Panc1 (cell line): Measurements from ENCODE around the gene ABHD2. TPM values are rescaled to one million over a fixed set of nuclear protein-coding genes. Genes with fewer than 3 reads are reported as not detected.
A peak's percentile ranks its signal among the peaks of the same experiment; 100 is the strongest.

Source experiments
- ATAC-seq: fragments of 200-7000 bp; cut with Tn5 transposase; 2 replicates; pipeline ENCODE4 v1.9.1; 2020; ENCODE audit warnings: mild to moderate bottlenecking, moderate library complexity
- BruUV-seq: library from RNA; stranded (reverse); fragments of 400-500 nt; replicated peaks from 2 replicates; lab custom pipeline; 2021; lab: Mats Ljungman, UMichigan
- CTCF ChIA-PET: fragments of 300-600 bp; sonication (Branson Sonifier 250); formaldehyde crosslinking; loops from one replicate; lab custom pipeline; 2022; ENCODE audit warnings: antibody characterized with exemption; lab: Charles Lee
- POLR2A ChIA-PET: fragments of 300-600 bp; sonication (Branson Sonifier 250); formaldehyde crosslinking; loops from one replicate; lab custom pipeline; 2022; ENCODE audit warnings: antibody characterized with exemption; lab: Charles Lee
- DNase-seq: peaks from one replicate; pipeline ENCODE4 v3.0.0-alpha.2; 2010; ENCODE audit warnings: low read depth, low spot score
- H3K27ac ChIP-seq: 2 replicates; pipeline ENCODE4 v1.5.1; 2011; ENCODE audit warnings: mild to moderate bottlenecking, low read length, inconsistent platforms
- H3K27me3 ChIP-seq: fragments of 200-500 bp; sonication (Bioruptor generic); 2 replicates; pipeline ENCODE4 v1.6.0; 2014; ENCODE audit warnings: low read length, inconsistent platforms; ENCODE audit not compliant: control insufficient read depth, insufficient read depth
- H3K36me3 ChIP-seq: fragments of 200-500 bp; sonication (Bioruptor generic); 2 replicates; pipeline ENCODE4 v1.5.1; 2014; ENCODE audit warnings: inconsistent platforms, mild to moderate bottlenecking, low read length, moderate library complexity; ENCODE audit not compliant: control insufficient read depth, insufficient read depth
- H3K4me1 ChIP-seq: 2 replicates; pipeline ENCODE4 v1.5.1; 2011; ENCODE audit warnings: inconsistent platforms, mild to moderate bottlenecking, low read length, moderate library complexity; ENCODE audit not compliant: control insufficient read depth, insufficient read depth
- H3K4me3 ChIP-seq, 2 experiments: 2 replicates each; pipeline ENCODE4 v1.5.1; 2011 to 2012; ENCODE audit warnings: low read depth in 2 of 2, low read length in 2 of 2, mild to moderate bottlenecking in 2 of 2, inconsistent platforms in 1 of 2, moderate library complexity in 1 of 2
- H3K9me3 ChIP-seq: fragments of 200-500 bp; sonication (Bioruptor generic); 2 replicates; pipeline ENCODE4 v1.5.1; 2014; ENCODE audit warnings: low read depth, mild to moderate bottlenecking, inconsistent platforms, low read length, moderate library complexity; ENCODE audit not compliant: control insufficient read depth, insufficient read depth
- POLR2AphosphoS5 ChIP-seq: IDR thresholded peaks from 2 replicates; pipeline ENCODE4 v1.6.1; 2012; ENCODE audit warnings: mild to moderate bottlenecking, low read depth, low read length, moderate library complexity
- SIN3A ChIP-seq: IDR thresholded peaks from 2 replicates; pipeline ENCODE4 v1.6.1; 2012; ENCODE audit warnings: low read depth, mild to moderate bottlenecking, low read length, moderate library complexity, borderline replicate concordance; ENCODE audit not compliant: insufficient read depth
- TCF7L2 ChIP-seq: IDR thresholded peaks from 2 replicates; pipeline ENCODE4 v1.6.1; 2011; ENCODE audit warnings: mild to moderate bottlenecking, low read depth, low read length, inconsistent platforms
- in situ Hi-C: cut with HindIII; loops from 2 replicates; pipeline ENCODE4 v1.10.0; 2016; ENCODE audit warnings: low sequenced_read_pairs, low pct_unique_long_range_greater_than_20kb
- intact Hi-C: fragments of 100-400 bp; cut with micrococcal nuclease; formaldehyde crosslinking; loops from one replicate; pipeline ENCODE4 v1.10.0; 2022; ENCODE audit not compliant: unreplicated experiment
- total RNA-seq: library from RNA; stranded (reverse); gene quantifications from one replicate; pipeline ENCODE4 v1.2.1, GENCODE V29; 2021; ENCODE audit not compliant: unreplicated experiment
- TF ChIP-seq, protein P1 (sequence below), 2 experiments: IDR thresholded peaks; 2 replicates each; pipeline ENCODE4 v1.6.1; 2011 to 2012; ENCODE audit warnings: low read depth in 2 of 2, control low read depth in 1 of 2, low read length in 1 of 2, mild to moderate bottlenecking in 1 of 2, moderate library complexity in 1 of 2; ENCODE audit not compliant: insufficient read depth in 1 of 2
- TF ChIP-seq, protein P2 (sequence below): fragments of 450-650 bp; IDR thresholded peaks from 2 replicates; pipeline ENCODE4 v1.5.1; 2017; ENCODE audit warnings: mild to moderate bottlenecking

The ABHD2 gene
- total RNA-seq, 1 experiment from 2014 or later = 95.0 TPM

- ATAC-seq (no peak), DNase-seq (no peak)
- Histone ChIP-seq H3K36me3 (no peaks in the 10 kb centered on the region), H3K27me3 (no peaks in the 10 kb centered on the region), H3K4me3 (no peak overlapping the region), H3K9me3 (no peaks in the 10 kb centered on the region), H3K4me1 (peaks cover 21% of the 10 kb centered on the region), H3K27ac (no peak overlapping the region; the same call in 1 of the 2 replicates)
- in situ Hi-C loops = no loop called here
- TF ChIP-seq, protein P1, sequence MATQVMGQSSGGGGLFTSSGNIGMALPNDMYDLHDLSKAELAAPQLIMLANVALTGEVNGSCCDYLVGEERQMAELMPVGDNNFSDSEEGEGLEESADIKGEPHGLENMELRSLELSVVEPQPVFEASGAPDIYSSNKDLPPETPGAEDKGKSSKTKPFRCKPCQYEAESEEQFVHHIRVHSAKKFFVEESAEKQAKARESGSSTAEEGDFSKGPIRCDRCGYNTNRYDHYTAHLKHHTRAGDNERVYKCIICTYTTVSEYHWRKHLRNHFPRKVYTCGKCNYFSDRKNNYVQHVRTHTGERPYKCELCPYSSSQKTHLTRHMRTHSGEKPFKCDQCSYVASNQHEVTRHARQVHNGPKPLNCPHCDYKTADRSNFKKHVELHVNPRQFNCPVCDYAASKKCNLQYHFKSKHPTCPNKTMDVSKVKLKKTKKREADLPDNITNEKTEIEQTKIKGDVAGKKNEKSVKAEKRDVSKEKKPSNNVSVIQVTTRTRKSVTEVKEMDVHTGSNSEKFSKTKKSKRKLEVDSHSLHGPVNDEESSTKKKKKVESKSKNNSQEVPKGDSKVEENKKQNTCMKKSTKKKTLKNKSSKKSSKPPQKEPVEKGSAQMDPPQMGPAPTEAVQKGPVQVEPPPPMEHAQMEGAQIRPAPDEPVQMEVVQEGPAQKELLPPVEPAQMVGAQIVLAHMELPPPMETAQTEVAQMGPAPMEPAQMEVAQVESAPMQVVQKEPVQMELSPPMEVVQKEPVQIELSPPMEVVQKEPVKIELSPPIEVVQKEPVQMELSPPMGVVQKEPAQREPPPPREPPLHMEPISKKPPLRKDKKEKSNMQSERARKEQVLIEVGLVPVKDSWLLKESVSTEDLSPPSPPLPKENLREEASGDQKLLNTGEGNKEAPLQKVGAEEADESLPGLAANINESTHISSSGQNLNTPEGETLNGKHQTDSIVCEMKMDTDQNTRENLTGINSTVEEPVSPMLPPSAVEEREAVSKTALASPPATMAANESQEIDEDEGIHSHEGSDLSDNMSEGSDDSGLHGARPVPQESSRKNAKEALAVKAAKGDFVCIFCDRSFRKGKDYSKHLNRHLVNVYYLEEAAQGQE (IDR thresholded peaks at IDR 0.05; ENCODE audit: insufficient read depth in 1 of 2, low read depth in 2 of 2, low read length in 1 of 2) = no peak
- TF ChIP-seq TCF7L2 (no peak), SIN3A (no peak), POLR2AphosphoS5 (no peak)
- TF ChIP-seq, protein P2, sequence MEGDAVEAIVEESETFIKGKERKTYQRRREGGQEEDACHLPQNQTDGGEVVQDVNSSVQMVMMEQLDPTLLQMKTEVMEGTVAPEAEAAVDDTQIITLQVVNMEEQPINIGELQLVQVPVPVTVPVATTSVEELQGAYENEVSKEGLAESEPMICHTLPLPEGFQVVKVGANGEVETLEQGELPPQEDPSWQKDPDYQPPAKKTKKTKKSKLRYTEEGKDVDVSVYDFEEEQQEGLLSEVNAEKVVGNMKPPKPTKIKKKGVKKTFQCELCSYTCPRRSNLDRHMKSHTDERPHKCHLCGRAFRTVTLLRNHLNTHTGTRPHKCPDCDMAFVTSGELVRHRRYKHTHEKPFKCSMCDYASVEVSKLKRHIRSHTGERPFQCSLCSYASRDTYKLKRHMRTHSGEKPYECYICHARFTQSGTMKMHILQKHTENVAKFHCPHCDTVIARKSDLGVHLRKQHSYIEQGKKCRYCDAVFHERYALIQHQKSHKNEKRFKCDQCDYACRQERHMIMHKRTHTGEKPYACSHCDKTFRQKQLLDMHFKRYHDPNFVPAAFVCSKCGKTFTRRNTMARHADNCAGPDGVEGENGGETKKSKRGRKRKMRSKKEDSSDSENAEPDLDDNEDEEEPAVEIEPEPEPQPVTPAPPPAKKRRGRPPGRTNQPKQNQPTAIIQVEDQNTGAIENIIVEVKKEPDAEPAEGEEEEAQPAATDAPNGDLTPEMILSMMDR = no peak
- CTCF ChIA-PET = interaction anchor here (1.1 kb wide), 1 partner anchor 8 kb away, joined by 7 read pairs; no protein-coding TSS in a partner anchor
- intact Hi-C loops = no loop called here
- POLR2A ChIA-PET = no interaction called here
- BruUV-seq = no TSS peak
Observed at GRCh38 chr15:89137926-89138325, 49.7 kb downstream of the ABHD2 start.

DNA sequence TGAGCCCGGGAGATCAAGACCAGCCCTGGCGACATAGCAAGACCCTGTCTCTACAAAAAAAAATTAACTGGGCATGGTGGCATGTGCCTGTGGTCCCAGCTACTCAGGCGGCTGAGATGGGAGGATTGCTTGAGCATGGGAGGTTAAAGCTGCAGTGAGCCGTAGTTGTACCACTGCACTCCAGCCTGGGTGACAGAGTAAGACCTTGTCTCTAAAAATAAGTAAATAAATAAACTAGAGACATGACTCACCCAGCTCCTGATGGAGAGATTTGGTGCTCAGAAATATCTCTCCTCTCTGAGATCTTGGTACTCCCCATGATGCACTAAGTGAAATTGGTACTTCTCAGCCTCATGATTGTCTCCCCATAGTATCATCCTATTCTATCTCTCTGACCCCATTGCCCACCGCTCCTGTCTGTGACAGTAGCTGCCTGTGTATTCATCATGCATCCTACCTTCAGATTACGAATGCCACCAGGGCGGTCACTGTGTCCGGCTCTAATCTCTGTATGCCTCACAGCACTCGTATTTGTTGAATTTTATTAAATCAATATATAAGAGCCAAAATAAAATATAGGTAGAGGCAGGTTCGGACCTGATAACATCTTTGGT, 50.9 kb downstream of the ABHD2 start:
- no peak overlapping the region for H3K4me3 ChIP-seq
- H3K27me3 ChIP-seq = no peaks in the 10 kb centered on the region
- intact Hi-C loops = no loop called here
- BruUV-seq = no TSS peak
- TF ChIP-seq POLR2AphosphoS5 = no peak
- TF ChIP-seq TCF7L2 = no peak
- no peak for TF ChIP-seq SIN3A
- TF ChIP-seq, protein P2 = no peak
- TF ChIP-seq, protein P1 (IDR thresholded peaks at IDR 0.05; ENCODE audit: insufficient read depth in 1 of 2, low read depth in 2 of 2, low read length in 1 of 2) = no peak
- peak; percentile 84 for ATAC-seq
- peak overlapping the region; percentile 52; the same call in 1 of the 2 replicates for H3K27ac ChIP-seq
- no peak for DNase-seq
- in situ Hi-C loops = no loop called here
- POLR2A ChIA-PET = interaction anchor here (0.6 kb wide), 2 partner anchors 237 to 1758 kb away, joined by 4 read pairs; no protein-coding TSS in a partner anchor
- peaks cover 21% of the 10 kb centered on the region for H3K4me1 ChIP-seq
- H3K36me3 ChIP-seq = no peaks in the 10 kb centered on the region
- H3K9me3 ChIP-seq = no peaks in the 10 kb centered on the region
- CTCF ChIA-PET = interaction anchor here (0.6 to 1.1 kb wide), 5 partner anchors 10 to 672 kb away, joined by 3 to 7 read pairs (median 4); partner anchors contain the start of genes MRPL46 and MRPS11
